ENCODE measurements around the gene ST6GALNAC1. TPM values are rescaled to one million over a fixed set of nuclear protein-coding genes. Genes with fewer than 3 reads are reported as not detected.

Gene ST6GALNAC1
- total RNA-seq, 1 donor from 2014 or later, result 3.4 TPM

DNA sequence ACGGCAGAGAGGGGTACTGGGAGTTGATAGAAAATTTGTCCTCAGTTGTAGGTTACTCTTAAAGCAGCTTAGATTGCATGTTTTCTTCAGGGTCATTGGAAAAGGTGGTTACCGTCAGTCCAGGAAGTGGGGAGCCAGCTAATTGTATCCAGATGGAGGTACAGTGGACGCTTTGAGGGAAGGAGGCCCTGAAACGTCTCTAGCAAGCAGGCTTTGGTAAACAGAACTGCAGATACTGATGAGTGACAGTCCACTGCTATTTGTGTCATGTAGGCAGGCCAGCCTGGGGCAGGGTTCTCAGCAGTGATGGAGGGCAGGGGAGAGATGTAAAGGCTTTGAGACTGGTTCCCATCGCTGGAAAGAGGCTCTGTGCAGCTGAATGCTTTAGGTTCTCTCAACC is 30.2 kb upstream of the ST6GALNAC1 start:
- peaks cover 26 to 32% of the 10 kb centered on the region in 2 donors for H3K36me3 ChIP-seq
- no peak overlapping the region for H3K27ac ChIP-seq
- intact Hi-C loops (cut with DNase I), result loop anchor here (5.0 kb wide), 1 partner anchor 39 kb away; the partner anchor contains the start of gene MXRA7
- no peaks in the 10 kb centered on the region for H3K27me3 ChIP-seq
- no peak for DNase-seq (ENCODE audit: low spot score in 2 of 2)
- TF ChIP-seq, protein P1, sequence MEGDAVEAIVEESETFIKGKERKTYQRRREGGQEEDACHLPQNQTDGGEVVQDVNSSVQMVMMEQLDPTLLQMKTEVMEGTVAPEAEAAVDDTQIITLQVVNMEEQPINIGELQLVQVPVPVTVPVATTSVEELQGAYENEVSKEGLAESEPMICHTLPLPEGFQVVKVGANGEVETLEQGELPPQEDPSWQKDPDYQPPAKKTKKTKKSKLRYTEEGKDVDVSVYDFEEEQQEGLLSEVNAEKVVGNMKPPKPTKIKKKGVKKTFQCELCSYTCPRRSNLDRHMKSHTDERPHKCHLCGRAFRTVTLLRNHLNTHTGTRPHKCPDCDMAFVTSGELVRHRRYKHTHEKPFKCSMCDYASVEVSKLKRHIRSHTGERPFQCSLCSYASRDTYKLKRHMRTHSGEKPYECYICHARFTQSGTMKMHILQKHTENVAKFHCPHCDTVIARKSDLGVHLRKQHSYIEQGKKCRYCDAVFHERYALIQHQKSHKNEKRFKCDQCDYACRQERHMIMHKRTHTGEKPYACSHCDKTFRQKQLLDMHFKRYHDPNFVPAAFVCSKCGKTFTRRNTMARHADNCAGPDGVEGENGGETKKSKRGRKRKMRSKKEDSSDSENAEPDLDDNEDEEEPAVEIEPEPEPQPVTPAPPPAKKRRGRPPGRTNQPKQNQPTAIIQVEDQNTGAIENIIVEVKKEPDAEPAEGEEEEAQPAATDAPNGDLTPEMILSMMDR (IDR thresholded peaks at IDR 0.05), result no peak
- H3K4me3 ChIP-seq, result no peak overlapping the region
- no peaks in the 10 kb centered on the region for H3K9me3 ChIP-seq
- peaks cover 0 to 8% of the 10 kb centered on the region in 2 donors for H3K4me1 ChIP-seq

DNA sequence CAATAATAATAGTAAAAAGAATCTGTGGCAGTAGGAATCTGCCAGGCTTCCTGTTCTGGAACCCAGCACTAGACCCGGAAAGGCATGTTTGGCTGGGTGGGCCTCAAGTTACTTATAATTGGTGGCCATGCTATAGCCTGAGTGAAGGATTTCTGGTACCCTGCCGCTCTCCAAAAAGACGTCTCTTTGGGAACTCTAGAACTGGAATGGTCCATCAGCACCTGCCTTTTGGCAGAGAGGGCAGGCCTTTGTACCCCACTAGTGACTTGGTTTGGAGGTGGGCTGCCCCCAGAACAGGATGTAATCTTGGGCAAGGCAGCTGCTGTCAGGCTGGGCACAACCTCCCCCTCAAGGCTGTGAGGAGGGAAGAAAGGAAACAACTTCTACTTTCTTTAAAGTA is 29.3 kb upstream of the ST6GALNAC1 start:
- TF ChIP-seq, protein P1 (IDR thresholded peaks at IDR 0.05), result no peak
- no peak overlapping the region for H3K4me3 ChIP-seq
- no peaks in the 10 kb centered on the region for H3K9me3 ChIP-seq
- intact Hi-C loops (cut with DNase I), result loop anchor here (5.0 kb wide), 1 partner anchor 39 kb away; the partner anchor contains the start of gene MXRA7
- no peaks in the 10 kb centered on the region for H3K27me3 ChIP-seq
- H3K36me3 ChIP-seq, result peaks cover 22 to 27% of the 10 kb centered on the region in 2 donors
- H3K4me1 ChIP-seq, result peaks cover 0 to 8% of the 10 kb centered on the region in 2 donors
- H3K27ac ChIP-seq, result peak overlapping the region in 1 of 2 donors; percentile 31
- no peak for DNase-seq (ENCODE audit: low spot score in 2 of 2)

DNA sequence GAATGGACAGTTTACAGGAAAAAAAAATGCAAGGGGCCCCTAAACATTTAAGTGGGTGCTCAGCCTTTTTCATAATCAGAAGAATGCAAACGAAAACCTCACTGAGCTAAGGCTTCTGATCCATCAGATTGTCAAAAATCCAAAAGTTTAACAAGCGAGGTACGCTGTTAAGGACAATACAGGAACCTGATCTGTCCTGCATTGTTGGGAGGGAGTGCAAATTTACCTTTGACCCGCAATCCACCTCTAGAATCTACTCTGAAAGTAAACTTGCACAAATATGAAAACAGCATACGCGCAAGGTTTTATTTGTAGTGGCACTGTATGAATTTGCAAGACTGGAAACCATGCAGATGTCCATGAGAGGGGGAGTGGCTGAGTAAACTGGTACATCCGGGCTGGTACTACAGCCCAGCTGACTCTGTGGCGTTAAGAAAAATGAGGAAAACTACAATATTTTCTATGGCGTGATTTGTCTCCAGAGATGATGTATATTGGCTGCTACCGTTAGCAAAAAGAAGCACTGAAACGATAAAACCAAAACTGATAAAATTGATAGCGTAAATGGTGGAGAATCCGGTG is 28.8 kb upstream of the ST6GALNAC1 start:
- intact Hi-C loops (cut with DNase I), result loop anchor here (5.0 kb wide), 1 partner anchor 40 kb away; the partner anchor contains the start of gene MXRA7
- TF ChIP-seq, protein P1 (IDR thresholded peaks at IDR 0.05), result no peak
- H3K4me1 ChIP-seq, result peaks cover 0 to 8% of the 10 kb centered on the region in 2 donors
- no peaks in the 10 kb centered on the region for H3K9me3 ChIP-seq
- H3K36me3 ChIP-seq, result peaks cover 16 to 23% of the 10 kb centered on the region in 2 donors
- DNase-seq (ENCODE audit: low spot score in 2 of 2), result no peak
- peak overlapping the region; percentile 66 to 67 for H3K4me3 ChIP-seq
- H3K27ac ChIP-seq, result peak overlapping the region; percentile 56 to 77
- no peaks in the 10 kb centered on the region for H3K27me3 ChIP-seq

DNA sequence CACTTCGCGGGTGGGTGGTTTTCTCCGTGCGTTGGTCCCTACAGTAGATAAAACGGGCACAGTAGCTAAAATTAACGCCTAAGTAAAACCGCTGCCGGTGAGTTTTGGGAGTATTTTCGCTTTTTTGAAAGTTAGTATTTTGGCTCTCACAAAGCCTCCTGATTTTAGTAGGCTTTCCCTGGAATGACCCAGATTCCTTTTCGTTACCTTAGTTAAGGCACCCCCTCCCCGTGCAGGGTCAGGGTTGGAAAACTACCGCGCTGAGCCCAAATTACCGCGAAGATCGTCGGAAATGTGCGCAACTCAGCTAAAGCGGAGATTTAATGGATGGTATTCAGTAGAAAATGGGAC is 28.3 kb upstream of the ST6GALNAC1 start:
- no peak for DNase-seq (ENCODE audit: low spot score in 2 of 2)
- TF ChIP-seq, protein P1 (IDR thresholded peaks at IDR 0.05), result peak in 1 of 3 experiments; percentile 9
- Histone ChIP-seq H3K27me3 (no peaks in the 10 kb centered on the region), H3K4me3 (peak overlapping the region; percentile 66 to 67), H3K36me3 (peaks cover 11 to 18% of the 10 kb centered on the region in 2 donors), H3K27ac (peak overlapping the region; percentile 56 to 77), H3K4me1 (peaks cover 0 to 8% of the 10 kb centered on the region in 2 donors), H3K9me3 (no peaks in the 10 kb centered on the region)
- intact Hi-C loops (cut with DNase I), result loop anchor here (1.0 to 5.0 kb wide), 3 partner anchors 40 to 115 kb away; partner anchors contain the start of genes JMJD6, METTL23 and MXRA7

DNA sequence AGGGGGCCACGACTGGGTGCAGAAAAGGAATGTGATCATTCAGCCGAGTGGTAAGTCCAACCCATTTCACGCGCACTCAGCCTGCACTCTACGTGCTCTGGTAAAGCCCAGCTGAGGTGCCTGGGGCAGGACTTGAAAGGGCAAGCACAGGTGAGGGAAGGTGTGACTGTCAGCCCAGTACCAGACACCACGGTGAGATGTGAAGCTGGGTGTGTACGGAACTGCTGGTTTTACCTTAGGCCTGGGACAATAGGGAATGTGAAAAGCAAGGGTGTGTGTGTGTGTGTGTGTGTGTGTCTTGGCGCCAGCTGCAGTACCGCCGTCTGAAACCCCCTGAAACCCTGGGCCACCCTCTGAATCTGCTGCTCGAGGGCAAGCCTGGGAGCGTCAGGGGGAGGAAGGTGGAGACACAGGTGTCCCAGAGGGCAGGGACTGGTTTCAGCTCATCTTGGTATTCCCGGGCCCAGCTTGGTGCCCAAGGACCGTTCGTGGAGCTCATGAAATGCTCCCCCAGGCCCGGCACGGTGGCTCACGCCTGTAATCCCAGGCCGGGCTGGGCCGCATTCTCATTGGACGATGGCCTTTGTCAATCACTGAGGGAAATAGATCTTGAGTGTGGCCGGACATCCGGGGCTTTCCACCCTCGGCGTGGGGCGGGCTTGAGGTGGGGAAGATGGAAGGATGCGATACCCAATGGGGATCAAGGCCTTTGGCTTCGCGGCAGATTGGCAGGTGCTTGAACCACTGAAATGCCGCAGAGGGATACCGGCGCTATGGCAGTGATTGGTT is 27.8 kb upstream of the ST6GALNAC1 start:
- intact Hi-C loops (cut with DNase I), result loop anchor here (1.0 to 5.0 kb wide), 3 partner anchors 41 to 114 kb away; partner anchors contain the start of genes JMJD6, METTL23 and MXRA7

More for the DNA sequence above, 27.8 kb upstream of the ST6GALNAC1 start:
- Histone ChIP-seq H3K27me3 (peaks cover 3% of the 10 kb centered on the region), H3K9me3 (no peaks in the 10 kb centered on the region), H3K4me3 (peak overlapping the region; percentile 66 to 67), H3K27ac (peak overlapping the region; percentile 77 to 79), H3K36me3 (peaks cover 6 to 12% of the 10 kb centered on the region in 2 donors), H3K4me1 (peaks cover 0 to 8% of the 10 kb centered on the region in 2 donors)
- DNase-seq (ENCODE audit: low spot score in 2 of 2), result peak; percentile 99 to 100
- TF ChIP-seq, protein P1 (IDR thresholded peaks at IDR 0.05), result no peak
